ENCODE measurements around the gene DHDDS.
A peak's percentile ranks its signal among the peaks of the same experiment; 100 is the strongest.
"Not testable (repeated sequence)": the region's sequence is repeated elsewhere in the genome, so short reads cannot be mapped to it uniquely, and the experiment has no call there.

DHDDS gene, protein sequence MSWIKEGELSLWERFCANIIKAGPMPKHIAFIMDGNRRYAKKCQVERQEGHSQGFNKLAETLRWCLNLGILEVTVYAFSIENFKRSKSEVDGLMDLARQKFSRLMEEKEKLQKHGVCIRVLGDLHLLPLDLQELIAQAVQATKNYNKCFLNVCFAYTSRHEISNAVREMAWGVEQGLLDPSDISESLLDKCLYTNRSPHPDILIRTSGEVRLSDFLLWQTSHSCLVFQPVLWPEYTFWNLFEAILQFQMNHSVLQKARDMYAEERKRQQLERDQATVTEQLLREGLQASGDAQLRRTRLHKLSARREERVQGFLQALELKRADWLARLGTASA

DNA sequence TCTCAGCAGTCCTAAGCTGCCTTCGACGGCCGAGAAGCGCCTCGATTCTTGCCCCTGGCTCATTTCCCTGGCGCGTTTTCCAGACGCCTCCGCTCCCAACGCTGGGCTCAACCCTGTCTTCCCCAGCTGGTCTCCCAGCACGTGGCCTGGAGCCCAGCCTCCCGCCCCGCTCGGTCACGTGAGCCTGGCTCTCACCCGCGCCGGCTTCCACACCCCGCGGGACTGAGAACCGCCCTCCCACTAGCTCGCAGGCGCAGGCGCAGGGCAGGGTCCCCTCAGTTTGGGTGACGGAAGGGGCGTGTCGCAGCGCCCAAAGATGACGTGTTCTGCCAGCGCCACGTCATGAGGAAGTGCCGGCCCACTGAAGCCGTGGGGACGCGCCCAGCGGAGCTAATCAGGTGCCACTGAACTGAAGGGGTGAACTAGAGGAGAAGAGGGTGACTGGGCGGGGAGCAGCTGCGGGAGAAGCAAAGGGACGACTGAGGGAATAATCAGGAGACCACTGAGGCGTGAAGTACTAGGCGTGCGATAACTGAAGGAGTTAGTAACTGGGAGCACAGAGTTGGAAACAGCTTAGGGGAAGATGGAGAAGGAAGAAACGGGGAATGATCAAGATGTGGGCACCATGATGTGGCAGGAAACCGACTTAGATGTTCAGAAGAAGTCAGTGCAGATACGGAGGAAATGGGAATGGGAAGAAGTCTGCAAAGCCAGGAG is at the start of gene DHDDS:
Gene DHDDS, plus strand, starts transcription at position 343 of the 717 bp plus-strand sequence. CDS start 625 bp downstream, outside the sequence.
- DNase-seq = peak; percentile 86 to 93

DNA sequence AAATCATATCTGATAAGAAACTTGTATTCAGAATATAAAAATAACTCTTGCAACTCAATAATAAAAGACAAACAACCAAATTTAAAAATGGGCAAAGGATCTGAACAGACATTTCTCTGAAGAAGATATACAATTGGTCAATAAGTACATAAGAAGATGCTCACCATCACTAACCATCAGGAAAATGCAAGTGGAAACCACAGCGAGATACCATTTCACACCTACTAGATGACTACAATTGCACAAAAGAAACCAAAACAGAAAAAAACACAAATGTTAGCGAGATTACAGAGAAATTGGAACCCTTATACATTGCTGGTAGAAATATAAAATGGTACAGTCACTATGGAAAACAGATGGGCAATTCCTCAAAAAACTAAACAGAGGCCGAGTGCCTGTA is 48.0 kb upstream of the DHDDS start:
- no peak for DNase-seq

DNA sequence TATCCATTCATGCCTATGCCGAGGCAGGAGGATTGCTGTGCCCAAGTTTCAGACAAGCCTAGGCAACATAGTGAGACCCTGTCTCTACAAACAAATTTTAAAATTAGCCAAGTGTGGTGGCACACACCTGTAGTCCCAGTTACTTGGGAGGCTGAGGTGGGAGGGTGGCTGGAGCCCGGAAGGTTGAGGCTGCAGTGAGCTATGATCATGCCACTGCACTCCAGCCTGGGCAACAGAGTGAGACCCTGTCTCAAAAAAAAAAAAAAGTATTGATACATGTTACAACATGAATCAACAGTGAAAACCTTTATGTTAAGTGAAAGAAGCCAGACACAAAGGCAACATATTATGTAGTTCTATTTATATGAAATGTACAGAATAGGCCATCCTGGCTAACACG is 47.1 kb upstream of the DHDDS start:
- not testable (repeated sequence) for DNase-seq

- DNase-seq = no peak
Measured at GRCh38 chr1:26387447-26387846, 44.7 kb upstream of the DHDDS start.

DNA sequence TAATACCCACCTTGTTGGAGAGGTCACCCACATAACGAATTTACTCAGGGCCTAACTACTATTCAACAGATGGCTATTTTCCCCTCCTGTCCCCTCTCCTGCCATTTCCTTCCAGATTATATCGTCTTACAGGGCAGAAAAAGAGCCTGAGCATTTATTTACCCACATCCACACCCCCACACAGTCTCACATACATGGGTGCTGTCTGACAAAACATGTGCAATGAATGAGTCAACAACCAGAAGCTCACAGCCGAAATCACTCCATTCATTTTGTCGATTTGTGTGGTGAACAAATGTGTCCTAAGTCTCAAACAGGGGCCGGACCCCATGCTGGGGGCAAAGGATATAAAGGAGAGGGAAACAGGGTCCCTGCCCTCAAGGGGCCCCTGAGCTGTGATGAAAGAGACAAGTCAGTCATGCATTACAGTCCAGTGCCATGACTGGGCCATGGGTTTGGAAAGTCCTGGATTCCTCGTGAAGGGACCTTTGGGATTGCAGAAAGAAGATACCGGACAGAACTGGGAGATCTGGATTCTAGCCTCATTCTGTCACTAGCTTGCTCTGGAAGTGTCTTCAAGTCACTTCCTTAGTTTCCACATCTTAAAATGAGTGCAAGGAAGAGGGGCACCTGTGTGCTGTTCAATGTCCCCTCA is 43.2 kb upstream of the DHDDS start:
- no peak for DNase-seq

DNA sequence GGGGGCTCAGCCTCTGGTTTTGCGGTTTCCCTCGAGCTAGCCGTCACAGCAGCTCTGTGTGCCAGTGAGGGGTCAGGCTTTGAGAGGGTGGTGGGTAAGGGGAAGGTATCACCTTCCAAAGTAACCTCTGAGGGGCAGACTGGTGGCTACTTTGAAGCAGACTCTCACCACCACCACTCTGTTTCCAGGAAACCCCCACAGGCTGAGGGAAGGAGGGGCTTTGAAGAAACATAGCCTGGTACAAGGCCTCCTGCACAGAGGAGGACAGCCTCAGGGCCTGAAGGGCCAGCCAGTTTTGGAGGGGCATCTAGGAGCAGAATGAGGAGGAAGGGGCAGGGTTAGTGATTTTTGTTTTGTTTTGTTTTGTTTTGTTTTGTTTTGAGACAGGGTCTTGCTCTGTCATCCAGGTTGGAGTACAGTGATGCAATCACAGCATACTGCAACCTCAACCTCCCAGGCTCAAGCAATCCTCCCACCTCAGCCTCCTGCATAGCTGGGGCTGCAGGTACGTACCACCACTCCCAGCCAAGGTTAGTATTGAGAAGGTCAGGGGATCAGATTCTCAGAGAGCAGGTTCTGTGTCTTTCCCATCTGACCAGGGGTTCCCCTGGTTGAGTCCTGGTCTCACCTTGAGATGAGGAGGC is 42.4 kb upstream of the DHDDS start:
- no peak for DNase-seq

DNA sequence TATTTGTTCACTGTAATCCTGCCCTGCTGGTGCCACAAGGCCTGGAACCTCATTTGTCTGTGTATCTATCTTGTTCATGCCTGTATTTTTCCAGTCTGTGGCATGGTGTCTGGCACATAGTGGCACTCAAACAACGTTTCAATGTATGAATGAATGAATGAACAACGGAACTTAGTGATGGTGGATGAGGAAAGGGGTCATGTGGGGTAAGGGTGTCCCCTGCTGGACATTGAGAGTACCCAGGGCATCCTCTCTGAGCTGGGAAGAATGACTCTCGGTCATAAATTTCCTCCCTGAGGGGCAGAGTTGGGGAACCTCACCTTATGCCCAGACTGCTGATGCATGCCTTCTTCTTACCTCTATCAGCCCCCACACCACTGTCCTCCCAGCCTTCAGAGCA is 40.7 kb upstream of the DHDDS start:
- DNase-seq = peak in 1 of 2 experiments; percentile 30

GRCh38 chr1:26395754-26396153 is 36.4 kb upstream of the DHDDS start:
- DNase-seq = no peak

- DNase-seq = no peak
Measured at GRCh38 chr1:26399034-26399433, 33.1 kb upstream of the DHDDS start.

DNA sequence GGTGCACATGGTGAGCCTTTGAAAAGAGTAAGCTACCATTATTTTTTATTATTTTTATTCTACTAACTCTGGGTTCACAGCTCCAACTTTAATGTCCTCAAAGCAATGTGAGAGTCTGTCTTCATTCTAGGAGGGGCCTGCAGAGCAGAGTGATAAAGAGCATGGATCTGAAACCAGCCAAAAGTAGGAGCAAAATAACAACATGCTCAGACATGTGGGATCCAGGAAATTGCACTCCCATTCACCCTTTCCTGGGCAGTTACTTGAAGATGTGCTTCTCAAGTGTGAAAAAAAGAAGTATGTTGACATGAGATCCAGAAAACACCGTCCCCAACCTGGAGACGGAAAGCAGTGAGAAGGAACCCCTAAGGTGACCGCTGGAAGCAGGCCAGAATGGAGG is 30.2 kb upstream of the DHDDS start:
- DNase-seq = no peak

GRCh38 chr1:26403656-26404055 is 28.5 kb upstream of the DHDDS start:
- no peak for DNase-seq

DNA sequence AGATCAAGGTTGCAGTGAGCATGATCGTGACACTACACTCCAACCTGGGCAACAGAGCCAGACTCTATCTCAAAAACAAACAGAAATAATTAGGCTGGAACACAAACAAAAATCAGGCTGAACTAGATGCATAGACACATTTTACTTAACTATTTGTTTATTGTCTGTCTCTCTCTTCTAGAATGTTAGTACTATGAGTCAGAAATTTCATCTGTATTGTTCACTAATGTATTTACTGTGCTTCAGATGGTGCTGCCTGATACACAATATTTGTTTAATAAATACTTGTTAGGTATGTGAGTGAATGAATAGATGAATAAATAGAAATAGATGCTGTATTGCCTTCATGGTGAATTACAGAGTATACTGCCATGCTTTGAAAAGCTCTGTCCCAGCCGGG is 27.5 kb upstream of the DHDDS start:
- DNase-seq = no peak

DNA sequence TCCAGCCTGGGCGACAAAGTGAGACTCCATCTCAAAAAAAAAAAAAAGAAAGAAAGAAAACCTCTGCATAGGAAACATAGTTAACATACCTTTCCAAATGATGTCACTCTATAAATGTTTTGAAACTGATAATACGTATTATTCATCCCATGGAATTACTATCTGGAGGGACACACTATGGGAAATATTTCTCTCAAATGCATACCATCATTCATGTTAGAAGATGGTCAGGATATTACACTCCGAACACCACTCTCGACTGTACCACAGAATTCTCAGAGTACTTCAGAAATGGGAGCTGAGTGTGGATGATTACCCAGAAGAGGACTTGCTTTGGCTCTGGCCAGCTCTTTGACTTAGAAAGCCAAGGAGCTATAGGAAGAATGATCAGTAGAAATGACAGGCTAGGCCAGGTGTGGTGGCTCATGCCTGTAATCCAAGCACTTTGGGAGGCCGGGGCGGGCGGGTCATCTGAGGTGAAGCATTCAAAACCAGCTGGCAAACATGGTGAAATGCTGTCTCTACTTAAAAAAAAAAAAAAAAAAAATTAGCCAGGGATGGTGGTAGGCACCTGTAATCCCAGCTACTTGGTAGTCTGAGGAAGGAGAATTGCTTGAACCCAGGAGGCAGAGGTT is 26.7 kb upstream of the DHDDS start:
- peak in 1 of 2 experiments; percentile 10 for DNase-seq

DNA sequence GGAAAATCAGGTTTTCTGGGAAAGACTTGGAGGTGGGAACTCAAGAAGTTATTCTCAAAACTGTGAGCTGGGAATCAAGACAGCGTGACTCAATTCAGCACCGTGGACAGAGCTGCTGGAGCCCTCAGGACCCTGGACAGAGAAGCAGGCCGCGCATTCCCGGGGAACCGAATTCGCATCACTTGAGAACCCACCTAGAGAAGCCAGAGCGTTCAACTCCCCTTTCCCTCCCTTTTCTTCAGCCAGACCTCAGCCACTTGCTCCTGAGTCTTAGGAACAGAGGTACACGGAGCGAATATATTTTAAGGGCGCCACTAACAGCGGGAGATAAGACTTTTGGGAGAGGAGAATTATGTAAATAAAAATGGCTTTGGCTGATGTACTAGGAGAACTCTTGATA is 23.5 kb upstream of the DHDDS start:
- no peak for DNase-seq

GRCh38 chr1:26409191-26409807 is 22.8 kb upstream of the DHDDS start:
- no peak for DNase-seq

DNA sequence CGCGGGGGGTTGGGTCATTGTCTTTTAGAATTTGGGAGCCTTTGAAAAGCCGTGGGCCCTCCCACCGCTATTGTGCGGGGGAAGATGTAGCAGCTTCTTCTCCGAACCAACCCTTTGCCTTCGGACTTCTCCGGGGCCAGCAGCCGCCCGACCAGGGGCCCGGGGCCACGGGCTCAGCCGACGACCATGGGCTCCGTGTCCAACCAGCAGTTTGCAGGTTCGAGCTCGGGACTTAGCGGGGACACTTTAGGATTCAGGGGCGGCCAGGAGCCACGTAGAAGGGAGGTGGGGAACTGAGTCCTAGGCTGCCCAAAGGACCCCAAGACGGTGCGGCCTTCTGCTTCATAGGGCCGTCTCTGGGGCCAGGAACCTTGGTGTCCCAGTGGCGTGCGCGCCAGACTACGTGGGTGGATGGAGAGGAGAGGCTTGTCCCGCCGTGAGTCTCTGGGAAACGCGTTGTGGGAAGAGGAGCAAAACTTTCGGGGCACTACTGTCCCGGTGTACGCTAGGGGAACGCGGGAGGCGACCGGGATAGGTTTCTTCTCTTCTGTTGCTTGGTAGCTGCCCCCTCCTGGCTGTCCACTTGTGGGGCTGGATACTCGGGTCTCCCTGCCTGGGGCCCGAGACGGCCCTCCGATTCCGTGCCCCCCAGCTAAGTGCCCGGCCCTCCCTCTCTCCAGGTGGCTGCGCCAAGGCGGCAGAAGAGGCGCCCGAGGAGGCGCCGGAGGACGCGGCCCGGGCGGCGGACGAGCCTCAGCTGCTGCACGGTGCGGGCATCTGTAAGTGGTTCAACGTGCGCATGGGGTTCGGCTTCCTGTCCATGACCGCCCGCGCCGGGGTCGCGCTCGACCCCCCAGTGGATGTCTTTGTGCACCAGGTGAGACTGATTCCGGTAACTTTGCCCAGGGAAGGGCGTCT is 21.2 kb upstream of the DHDDS start, which contains the start of gene LIN28A:
Gene LIN28A, plus strand, starts transcription at position 112 of the 918 bp plus-strand sequence. Its CDS starts 75 bp downstream, at position 187.
- DNase-seq = no peak

GRCh38 chr1:26411624-26412074 is 20.5 kb upstream of the DHDDS start:
- DNase-seq = no peak

DNA sequence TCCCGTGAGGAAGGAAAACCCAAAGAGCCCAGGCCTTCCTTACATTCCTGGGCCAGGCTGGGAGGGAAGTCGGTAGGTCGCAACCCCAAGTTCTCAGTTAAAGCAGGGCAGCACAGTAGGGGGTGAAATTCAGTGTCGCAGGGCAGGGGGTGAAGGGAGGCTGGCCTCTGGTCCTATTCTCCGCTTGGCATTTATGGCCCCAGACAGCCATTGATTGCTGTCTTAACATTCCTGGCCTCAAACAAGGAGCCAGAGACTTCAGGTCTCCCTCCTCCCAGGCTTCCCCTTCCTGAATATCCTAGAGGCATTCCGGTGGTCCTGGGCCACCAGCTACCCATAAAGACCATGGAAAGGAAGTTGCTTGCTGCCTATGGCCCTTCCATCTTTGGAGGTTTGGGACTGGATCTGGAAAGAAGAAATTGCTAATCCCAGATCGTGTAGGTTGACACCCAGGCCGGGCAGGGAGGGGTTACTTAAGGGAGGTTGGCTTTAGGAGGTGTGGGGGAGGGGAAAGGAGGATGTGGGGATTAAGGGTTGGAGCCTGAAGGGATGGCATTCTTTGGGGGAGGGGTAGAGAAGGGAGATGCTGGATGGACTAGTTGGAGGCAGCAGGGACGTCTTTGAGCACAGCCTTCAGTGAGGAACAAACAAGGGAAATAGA is 19.8 kb upstream of the DHDDS start:
- DNase-seq = no peak

GRCh38 chr1:26413031-26413430 is 19.1 kb upstream of the DHDDS start:
- DNase-seq = no peak

DNA sequence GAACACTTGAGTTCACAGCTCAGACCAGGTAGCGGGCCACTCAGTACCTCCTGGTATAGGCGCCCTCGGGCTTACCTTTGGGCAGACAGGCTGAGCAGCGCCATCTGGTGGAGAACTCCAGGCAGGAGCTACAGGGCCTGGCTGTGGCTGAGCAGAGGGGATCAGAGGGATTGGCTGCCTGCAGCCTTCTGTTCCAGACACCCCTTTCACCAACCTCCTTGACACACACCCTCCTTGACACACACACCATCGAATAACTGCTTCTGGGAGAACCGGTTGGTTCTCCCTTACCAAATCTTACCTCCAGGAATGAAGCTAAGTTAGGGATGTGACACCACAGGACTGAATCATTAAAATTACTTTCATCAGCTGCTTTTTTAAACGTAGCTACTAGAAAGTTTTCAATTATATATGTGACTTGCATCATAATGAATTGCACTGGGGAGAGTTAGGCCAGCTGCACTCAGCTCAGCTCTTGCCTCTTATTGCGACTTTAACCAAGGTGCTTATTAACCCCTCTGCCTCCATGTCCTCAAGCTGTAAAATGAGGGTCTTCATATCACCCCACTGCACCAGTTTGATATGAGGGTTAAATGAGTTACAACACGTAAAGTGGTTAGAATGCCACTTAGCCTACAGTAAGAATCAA is 14.9 kb upstream of the DHDDS start:
- peak in 1 of 2 experiments; percentile 46 for DNase-seq

Data from SW 1271 (cell line).